Measurements from ENCODE around the gene CSF2RB.

CSF2RB gene

DNA sequence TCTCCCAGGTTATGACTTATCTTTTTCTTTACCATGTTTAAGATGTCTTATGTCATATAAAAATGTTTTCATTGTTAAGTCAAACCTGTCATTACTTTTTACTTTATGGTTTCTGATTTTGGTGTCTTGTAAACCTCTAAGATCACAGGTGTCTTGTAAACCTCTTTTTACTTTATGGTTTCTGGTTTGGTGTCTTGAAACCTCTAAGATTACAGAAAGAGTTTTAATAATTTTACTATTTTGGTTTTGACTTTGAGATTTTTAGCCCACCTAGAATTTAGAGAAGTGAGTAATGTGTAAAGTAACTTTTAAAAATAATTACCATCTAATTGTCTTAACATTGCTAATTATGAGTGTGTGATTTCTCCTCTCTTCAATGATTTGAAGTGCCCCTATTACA is 2.6 kb downstream of the CSF2RB start:
- TF ChIP-seq MYC (IDR thresholded peaks at IDR 0.05; ENCODE audit: low read depth, low read length): no peak
- TF ChIP-seq POLR2A (IDR thresholded peaks at IDR 0.05; ENCODE audit: extremely low read depth, insufficient read length): no peak
- no peak overlapping the region for H3K4me3 ChIP-seq (ENCODE audit: low read depth, low read length)
- no peak for DNase-seq (ENCODE audit: low read depth)

DNA sequence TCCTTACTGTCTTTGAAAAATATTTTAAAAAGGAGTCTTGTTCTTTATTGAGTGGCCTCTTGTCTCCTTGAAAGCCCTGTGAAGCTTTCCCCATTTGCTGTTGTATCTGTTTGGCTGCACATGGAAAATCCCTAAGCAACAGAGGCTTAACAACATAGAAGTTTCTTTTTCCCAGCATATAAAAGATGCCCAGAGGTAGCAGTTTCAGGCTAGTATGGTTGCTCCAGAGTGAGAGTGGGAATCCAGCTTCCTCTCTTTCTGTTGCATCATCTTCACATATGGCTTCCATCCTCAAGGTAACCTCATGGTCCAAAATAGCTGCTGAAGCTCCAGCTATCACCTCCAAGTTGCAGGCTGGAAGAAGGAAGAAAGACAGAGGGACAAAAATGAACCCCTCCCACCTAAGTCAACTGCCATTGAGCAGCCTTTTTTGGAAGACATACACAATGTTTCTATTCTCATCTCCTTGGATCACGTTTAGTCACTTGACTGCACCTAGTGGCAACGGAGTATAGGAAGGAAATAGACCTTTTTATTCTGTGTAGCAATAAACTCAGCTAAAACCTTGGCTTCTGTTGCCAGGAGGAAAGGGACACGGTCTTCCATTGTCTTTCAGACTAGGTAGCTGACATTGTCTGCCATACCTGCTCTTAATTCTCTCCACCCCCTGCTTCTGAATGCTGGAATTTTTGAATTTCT is 5.3 kb downstream of the CSF2RB start:
- TF ChIP-seq, protein P1, sequence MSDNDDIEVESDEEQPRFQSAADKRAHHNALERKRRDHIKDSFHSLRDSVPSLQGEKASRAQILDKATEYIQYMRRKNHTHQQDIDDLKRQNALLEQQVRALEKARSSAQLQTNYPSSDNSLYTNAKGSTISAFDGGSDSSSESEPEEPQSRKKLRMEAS (IDR thresholded peaks at IDR 0.05; ENCODE audit: low read depth, low read length): no peak
- TF ChIP-seq, protein P2, sequence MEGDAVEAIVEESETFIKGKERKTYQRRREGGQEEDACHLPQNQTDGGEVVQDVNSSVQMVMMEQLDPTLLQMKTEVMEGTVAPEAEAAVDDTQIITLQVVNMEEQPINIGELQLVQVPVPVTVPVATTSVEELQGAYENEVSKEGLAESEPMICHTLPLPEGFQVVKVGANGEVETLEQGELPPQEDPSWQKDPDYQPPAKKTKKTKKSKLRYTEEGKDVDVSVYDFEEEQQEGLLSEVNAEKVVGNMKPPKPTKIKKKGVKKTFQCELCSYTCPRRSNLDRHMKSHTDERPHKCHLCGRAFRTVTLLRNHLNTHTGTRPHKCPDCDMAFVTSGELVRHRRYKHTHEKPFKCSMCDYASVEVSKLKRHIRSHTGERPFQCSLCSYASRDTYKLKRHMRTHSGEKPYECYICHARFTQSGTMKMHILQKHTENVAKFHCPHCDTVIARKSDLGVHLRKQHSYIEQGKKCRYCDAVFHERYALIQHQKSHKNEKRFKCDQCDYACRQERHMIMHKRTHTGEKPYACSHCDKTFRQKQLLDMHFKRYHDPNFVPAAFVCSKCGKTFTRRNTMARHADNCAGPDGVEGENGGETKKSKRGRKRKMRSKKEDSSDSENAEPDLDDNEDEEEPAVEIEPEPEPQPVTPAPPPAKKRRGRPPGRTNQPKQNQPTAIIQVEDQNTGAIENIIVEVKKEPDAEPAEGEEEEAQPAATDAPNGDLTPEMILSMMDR (IDR thresholded peaks at IDR 0.05; ENCODE audit: low read depth, low read length): no peak
- TF ChIP-seq POLR2A (IDR thresholded peaks at IDR 0.05; ENCODE audit: extremely low read depth, insufficient read length) (no peak), MYC (IDR thresholded peaks at IDR 0.05; ENCODE audit: low read depth, low read length) (no peak)
- H3K4me3 ChIP-seq (ENCODE audit: low read depth, low read length): no peak overlapping the region
- no peak for DNase-seq (ENCODE audit: low read depth)

DNA sequence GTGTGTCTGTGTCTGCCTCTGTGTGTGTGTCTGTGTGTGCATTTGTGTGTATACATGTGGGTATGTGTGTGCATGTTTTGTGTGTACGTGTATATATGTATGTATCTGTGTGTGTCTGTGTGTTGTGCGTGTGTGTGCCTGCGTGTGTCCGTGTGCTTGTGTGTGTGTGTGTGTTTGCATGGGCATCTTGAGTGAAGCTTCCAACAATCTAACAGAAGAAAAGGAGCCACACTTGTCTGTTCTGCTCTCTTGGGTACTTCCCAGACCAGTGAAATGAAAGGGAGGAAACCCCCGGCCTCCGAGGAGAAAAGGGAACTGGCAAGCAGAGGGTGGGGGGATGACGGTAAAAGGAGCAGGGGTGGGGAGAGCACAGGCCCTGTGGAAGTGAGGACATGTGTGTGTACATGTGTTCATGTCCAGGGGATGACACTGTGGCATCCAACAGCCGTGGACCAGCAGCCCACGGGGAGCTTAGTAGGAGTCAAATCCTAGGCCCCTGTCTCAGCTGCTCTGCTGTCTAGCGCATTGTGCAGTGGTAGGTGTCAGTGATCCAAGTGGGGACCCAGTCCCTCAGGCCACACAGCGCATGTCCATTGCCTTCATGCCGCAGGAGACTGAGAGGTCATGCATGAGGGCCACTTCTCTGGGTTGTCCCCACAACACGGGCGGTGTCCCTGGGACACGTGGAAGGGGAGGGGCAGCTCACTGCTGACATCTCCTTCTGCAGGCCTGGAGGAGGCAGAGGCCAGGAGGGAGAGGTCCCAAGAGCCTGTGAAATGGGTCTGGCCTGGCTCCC is 8.1 kb downstream of the CSF2RB start:
- DNase-seq (ENCODE audit: low read depth): peak; percentile 58
- TF ChIP-seq, protein P2 (IDR thresholded peaks at IDR 0.05; ENCODE audit: low read depth, low read length): no peak
- H3K4me3 ChIP-seq (ENCODE audit: low read depth, low read length): no peak overlapping the region

DNA sequence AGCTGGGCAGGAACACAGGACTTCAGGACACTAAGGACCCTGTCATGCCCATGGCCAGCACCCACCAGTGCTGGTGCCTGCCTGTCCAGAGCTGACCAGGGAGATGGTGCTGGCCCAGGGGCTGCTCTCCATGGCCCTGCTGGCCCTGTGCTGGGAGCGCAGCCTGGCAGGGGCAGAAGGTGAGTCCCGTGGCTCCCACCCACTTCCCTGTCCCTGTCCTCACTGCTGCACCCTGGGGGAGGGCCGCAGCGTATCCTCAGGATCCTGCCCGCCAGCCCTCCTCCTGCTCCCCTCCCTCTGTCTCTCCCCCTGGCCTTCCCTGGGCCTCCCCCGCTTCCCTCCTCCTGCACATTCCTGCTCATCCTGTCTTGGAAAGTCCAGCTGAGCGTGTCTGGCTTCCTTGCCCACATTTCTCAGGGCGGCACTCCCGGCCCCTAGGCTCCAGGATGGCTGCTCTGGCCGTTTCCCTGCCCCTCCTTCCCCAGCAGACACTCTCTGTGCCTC is 8.7 kb downstream of the CSF2RB start:
- TF ChIP-seq, protein P1 (IDR thresholded peaks at IDR 0.05; ENCODE audit: low read depth, low read length): no peak
- no peak for TF ChIP-seq POLR2A (IDR thresholded peaks at IDR 0.05; ENCODE audit: extremely low read depth, insufficient read length)
- TF ChIP-seq, protein P2 (IDR thresholded peaks at IDR 0.05; ENCODE audit: low read depth, low read length): no peak
- no peak for TF ChIP-seq MYC (IDR thresholded peaks at IDR 0.05; ENCODE audit: low read depth, low read length)
- no peak overlapping the region for H3K4me3 ChIP-seq (ENCODE audit: low read depth, low read length)
- DNase-seq (ENCODE audit: low read depth): no peak

GRCh38 chr22:36922711-36923110 is 9.3 kb downstream of the CSF2RB start:
- TF ChIP-seq POLR2A (IDR thresholded peaks at IDR 0.05; ENCODE audit: extremely low read depth, insufficient read length): no peak
- TF ChIP-seq, protein P1 (IDR thresholded peaks at IDR 0.05; ENCODE audit: low read depth, low read length): no peak
- no peak for TF ChIP-seq MYC (IDR thresholded peaks at IDR 0.05; ENCODE audit: low read depth, low read length)
- TF ChIP-seq, protein P2 (IDR thresholded peaks at IDR 0.05; ENCODE audit: low read depth, low read length): no peak
- H3K4me3 ChIP-seq (ENCODE audit: low read depth, low read length): no peak overlapping the region
- DNase-seq (ENCODE audit: low read depth): no peak

DNA sequence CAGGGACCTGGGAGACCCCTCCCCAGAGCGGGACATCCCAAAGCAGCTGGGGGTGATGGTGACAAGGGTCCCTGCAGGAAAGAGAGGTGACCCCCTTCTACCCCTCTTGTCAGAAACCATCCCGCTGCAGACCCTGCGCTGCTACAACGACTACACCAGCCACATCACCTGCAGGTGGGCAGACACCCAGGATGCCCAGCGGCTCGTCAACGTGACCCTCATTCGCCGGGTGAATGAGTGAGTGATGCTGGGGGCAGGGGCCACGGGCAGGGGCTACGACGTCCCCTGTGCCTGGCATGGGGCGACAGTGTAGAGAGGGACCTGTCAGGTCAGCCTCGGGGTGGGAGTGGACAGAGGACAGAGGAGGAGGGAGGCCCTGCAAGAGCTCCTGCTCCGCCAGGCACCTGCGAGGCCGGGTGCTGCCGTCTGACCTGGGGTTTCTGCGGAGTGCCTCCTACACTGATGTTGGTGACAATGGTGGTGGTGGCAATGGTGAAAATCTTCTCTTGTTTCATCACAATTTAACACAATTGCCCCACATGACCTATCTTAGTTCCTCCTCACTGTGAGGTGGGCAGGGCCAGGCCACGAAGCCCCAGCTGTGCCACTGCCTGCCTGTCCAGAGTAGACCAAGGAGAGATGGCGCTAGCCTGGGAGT is 9.8 kb downstream of the CSF2RB start:
- no peak overlapping the region for H3K4me3 ChIP-seq (ENCODE audit: low read depth, low read length)
- TF ChIP-seq, protein P1 (IDR thresholded peaks at IDR 0.05; ENCODE audit: low read depth, low read length): 0 out of 2 replicates have a peak, but pooled peaks have one; percentile 15
- TF ChIP-seq POLR2A (IDR thresholded peaks at IDR 0.05; ENCODE audit: extremely low read depth, insufficient read length): no peak
- peak; percentile 39 for DNase-seq (ENCODE audit: low read depth)
